HG02798 (cell line): Measurements from ENCODE around the gene SDSL.

ENCODE experiments used
- ATAC-seq: cut with Tn5 transposase; IDR thresholded peaks from one replicate; pipeline ENCODE4 v1.9.1; 2021; ENCODE audit warnings: mild to moderate bottlenecking; ENCODE audit not compliant: unreplicated experiment, poor library complexity

SDSL gene

DNA sequence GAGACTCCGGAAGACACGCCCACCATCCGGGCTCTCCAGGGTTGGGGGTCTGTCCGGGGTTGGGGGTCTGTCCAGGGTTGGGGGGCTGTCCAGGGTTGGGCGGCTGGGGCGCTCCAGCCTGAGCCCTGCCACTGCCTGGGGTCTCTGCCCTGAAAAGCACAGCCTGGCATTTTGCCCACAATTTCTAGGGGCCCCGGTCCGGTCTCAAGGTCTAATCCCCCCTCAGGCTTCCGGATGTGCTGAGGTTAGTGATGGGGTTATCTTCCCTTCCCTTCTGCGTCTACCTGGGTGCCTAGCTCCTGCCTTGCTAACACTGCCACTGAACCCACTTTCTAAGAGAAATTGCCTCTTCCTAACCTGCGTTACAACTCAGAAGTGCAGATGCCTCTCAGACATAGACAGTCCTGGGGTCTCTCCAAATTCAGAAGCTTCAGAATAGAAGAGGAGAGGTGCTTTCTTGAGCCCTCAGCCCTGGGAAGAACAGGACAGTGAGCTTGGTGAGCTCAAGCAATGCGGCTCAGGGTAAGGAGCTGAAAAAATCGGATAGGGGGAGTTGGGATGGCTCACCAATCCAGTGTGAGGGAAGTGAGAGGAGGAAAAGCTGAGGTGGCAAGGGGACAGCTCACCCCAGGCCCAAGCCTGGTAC is 43.8 kb downstream of the SDSL start:
- no peak for ATAC-seq

DNA sequence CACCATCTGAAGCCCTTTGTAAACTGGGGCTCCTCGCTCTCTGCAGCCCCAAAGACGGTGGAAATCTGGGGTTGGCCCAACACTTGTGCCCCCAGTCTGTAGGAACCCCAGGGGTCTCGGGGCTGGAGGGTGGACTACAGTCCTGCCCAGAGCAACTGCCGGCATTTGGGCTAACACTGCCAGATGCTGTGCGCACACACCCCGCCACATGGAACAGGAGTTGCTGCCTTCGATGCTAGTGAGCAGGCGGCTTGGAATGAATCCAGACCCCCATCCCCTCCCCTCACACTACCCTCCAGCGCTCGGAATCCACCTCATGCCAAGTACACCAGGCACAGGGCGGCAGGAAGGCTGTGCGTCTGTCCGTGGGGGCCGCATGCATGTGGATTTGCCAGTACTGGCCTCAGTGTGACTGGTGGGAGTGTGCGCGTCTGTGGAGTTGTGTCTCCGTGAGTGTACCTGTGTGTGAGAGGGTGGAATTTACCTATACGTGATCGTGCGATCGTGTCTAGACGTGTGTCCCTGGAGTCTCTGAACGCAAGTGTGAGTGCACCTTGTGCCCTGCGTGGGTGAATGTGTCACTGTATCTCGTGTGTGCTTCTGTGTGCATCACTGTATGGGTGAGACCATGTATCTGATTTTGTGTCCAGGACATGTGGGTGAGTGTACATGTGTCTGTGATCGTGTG is 44.4 kb downstream of the SDSL start:
- ATAC-seq = no peak

DNA sequence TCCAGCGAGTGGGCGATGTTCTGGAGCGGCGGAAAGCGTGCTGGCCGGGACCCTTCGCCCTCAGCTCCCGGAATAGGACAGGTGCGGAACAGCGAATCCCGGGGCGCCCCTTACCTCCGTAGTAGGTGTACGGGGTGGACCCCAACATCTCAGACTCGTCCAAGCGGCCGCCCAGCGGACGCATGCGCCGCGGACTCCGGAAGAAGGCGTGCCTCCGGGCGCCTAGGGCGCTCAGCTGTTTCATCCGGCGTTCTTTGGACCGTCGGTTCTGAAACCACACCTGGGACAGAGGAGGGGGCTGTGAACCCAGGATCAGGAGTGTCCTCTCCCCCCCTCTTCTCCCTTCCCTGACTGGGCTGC is 44.9 kb downstream of the SDSL start:
- ATAC-seq = no peak

DNA sequence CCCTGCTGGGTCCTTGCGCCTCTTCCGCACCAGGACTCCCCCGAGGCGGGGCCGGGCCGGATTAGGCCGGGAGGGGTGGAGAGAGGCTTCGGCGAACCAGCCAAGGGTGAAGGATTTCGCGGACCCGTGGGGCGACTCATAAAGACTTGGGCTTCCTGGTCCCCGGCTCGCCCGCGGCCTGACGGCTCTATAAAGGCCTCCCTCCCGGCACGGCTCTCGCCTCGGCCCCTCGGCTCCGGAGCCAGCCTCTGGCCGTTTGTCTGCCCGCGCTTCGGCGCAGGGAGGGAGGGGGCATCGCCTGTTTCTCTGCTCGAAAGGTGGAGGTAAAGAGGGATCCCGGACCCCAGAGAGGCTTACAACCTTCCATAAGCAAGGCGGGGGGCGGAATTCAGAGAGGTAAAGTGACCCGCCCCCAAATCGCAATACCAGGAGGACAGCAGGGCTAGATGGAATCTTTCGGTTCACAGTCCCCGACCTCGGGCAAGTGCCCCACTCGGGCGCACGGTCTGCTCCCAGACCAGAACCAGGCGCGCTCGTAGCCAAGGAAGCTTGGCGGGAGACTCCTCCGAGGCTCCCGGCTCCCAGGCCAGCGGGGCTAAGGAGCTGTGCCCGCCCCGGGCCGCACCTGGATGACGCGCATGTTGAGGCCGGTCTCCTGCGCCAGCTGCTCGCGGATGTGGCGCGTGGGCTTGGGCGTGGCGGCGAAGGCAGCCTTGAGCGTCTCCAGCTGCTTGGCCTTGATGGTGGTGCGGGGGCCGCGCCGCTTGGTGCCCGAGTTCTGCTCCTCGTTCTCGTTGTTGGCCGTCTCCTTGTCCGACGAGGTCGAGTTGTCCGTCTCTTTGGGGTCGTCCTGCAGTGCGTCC is 45.6 kb downstream of the SDSL start:
- ATAC-seq = no peak

DNA sequence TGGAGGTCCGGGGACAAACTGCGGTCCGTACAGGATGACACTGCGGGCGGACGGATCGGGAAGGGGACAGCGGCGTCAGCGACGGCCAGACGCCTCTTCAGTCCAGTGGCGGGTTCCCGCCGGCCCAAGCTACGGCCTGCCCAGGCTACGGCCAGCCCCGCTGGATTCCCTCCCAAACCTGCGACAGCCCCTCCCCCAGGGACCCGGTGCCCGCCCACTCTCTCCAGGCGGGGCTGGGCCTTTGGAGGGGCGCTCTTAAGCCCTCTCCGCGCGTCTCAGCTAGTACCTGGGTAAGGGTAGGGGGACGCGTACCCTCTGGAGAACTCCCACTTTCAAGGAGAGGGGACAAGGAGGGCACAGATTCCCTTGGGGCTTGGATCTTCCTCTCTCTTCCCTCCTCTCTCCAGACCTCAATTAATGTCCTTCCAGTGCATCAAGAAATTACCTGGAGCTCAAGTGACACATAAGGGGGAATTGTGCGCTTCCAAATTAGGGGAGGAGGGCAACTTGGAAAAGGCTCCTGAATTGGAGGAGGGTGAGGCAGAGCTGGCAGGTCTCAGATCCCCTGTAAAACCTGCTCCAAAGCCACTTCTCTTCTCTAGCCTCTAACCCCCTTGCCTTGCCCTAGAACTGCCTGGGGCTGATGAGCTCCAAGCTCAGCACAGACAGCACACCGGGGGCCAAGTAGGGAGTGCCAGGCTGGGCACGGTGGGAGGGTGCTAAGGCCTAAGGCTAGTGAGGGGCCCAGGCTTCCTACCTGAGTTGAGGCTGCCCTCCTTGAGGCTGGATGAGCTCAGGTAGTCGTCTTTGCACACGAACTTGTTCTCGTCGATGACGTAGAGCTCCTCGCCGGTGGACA is 46.4 kb downstream of the SDSL start:
- no peak for ATAC-seq

DNA sequence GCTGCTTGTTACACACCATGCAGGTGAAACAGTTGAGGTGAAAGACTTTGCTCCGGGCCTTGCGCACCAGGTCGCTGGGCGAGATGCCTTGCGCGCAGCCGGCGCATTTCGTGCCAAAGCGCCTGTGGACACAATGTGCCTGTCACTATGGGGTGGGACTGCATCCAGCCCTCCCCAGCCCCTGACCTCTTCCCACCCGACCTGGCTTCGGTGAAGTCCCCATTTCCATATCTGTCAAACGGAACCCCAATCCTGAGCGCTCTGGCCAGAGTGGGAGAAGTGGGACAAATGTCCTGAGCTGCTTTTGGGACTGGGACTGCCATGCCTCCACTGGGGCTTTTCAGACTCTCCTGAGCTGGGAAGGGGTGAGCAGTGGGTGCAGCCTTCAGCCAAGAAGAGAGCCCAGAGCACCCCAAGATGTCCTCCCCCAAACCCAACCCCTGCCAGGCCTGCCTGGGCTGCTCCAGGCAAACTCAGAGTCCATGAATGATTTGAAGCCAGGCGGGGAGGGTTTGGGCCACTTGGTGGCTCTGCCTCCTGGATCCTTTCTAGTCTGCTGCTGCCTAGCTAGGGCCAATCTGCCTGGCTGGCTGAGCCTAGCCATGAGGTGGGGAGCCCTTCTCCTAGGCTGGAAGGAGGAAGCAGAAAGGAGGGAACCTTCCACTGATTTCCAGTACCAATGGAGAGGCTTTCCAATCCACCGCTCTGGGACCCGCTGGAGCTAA is 47.2 kb downstream of the SDSL start:
- no peak for ATAC-seq

DNA sequence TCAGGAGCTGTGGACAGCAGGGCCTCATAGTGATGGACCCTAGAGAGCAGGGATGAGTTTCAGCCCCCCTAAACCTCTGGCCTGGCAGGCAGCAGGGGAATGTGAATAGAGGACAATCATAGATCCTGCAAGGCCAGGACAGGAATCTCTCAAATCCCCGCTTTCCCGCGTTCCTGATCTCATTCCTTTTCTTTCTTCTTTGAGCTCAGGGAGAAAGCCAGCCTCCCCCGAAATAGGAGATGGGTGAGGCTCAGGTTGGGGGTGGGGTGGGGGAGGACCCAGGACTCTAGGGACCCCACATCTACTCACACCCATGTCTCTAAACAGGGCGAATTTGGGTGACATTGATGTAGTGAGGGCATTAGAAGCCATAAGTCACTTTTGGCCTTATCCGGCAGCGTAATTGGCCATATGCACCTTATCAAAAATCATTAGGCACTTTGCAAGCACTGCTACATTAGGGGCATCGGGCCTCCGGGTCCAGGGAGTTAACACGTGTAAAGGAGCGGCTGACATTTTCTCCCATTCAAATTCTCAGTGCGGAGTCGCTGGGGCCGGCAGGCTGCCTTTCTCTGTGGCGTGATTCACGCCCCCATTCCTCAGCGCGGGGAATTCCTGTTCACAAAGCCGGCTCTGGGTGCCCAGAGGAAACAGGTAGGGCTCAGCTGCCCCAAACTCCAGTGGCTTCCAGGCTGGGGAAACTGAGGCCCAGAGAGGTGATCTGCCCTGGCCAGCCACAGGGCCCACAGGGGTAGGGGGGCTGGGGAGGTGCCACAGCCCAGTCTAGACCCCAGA is 48.0 kb downstream of the SDSL start:
- ATAC-seq = no peak

DNA sequence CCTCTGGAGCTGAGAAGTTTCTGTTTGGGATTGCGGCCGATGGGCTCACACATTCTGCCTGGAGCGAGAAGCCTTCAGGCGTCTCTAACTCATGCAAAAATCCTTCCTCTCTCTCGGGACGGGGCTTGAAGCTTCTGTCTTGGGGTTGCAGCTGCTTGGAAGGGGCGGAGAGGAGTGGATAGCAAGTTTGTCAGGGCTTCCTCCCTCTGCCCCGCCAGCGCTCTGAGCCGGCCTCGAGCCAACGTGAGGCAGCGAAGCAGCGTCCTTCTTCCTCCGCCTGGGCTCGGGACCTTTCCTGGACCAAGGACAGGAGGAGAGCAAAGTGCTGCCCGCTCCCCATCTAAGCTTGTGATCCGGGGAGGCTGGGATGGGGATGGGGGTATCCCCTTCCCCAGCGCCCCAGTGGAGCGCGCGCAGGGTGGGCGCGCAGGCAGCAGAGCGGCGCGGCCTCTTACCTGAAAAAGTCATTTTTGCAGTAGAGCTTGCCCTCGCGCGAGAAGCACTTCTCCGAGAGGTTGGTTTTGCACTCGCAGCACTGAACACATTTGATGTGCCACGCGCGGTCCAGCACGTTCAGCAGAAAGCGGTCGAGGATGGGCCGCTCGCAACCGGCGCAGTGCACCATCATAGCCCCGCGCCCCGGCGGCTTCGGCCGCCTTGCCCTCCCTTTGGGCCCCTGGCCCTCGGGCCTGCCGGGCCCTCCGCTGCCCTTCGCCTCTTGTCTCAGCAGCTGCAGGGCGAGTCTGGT is 48.9 kb downstream of the SDSL start:
- ATAC-seq = no peak

DNA sequence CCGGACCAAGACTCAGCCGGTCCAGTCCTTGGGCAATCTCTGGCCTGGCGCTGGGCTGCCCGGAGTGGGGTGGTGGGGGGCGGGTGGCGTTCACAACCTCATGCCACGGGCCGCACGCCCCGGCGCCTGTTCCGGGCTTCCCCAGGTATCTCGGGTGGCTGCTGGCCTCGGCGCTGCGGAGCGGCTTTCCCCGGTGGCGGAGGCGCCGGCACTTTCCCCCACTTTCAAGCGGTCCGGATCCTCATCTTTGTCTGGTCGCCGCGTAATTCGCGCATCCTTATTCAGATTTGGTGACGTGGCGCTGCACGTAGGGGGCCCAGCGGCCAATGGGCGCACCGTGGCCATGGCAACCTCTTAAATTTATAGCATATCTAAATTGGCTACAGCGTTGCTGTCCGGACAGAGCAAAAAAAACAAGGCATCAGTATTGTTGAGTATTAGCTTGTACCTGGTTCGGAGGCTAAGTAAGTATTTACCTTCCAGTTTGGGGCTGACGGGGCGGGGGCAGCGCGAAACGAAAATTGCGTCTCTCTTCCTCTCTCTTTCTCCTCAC is 49.5 kb downstream of the SDSL start, which contains the start of gene LHX5:
Gene LHX5 (minus strand): TSS at position 253 of the 553 bp plus-strand sequence. CDS start 373 bp downstream, outside the sequence.
- no peak for ATAC-seq

DNA sequence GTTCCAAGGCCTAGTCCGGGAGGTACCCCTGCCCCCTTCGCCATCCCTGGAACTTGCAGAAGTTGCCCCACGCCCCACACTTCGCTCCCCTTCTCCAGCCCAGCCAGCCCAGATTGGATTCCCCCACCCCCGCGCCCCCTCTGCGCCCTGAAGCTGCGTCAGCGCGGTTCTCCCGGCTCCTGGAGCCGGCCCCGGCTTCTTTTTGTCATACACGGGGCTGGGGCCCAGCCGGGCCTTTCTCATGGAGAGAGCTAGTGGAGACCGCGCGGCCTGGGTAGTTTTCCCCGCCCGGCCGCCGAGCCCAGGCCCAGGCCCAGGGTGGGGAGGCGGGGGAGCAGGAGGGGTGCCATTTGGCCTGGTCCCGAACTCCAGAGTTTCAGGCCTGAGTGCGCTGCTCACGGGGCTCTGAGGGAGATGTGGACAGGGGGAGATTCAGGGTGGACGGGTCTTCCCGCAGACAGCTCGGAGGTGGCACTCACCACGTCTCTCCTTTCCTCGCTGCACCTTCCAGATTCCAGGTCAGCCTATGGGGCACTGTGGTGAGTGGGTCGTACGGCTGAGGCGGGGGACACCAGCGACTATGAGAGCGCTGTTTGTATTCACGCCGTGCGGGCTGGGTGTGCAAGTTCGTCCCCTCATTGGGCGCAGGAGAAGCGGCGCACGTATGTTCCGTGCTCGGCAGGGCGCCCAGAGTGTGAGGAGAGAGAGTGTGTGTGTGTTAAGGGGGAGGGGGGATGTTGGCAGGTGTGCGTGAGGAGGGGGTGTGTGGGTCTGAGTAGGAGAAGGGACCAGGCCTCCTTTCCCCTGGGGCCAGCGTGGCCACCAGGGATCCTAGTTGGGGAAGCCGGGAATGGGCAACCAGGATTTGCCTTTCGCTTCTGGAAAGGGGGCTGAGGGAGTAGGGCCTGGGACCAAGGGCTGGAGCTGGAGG is 50.3 kb downstream of the SDSL start:
- ATAC-seq = no peak

DNA sequence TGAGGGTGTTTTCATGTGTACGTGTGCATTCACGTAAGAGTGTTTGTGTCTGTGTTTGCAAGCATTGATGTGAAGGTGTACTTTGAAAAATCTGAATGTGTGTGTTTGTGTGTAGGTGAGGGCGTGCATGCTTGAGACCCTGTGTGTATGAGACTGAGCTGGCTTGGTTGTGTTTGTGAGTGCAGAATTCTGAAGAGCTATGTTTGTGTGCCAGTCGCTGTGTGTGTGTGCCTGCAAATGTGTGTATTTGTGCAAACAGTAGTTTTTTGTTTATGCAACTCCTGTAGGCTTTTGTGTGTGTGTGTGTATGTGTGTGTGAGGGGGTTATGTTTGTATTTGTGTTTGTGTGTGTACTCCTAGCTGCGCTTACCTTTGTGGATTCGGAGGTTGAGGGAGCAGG is 51.2 kb downstream of the SDSL start:
- ATAC-seq = no peak

DNA sequence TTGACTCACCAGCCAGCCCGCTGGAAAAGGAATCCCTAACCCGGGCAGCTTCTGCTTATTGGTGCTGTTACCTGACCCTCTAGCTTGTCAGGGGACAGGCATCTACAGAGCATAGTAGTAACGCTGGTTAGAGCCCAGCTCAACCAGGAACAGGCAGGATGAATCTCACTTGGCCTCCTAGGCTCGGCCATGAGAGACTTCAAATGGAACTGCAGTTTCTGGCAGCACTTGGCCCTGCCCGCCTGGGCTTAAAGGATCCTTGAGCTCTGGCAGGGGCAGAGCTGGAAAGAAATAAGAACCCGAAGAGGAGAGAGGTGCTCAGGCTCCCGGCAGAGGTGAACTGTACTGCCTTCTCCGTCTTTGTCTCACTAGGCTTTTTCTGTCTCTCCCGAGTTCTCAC is 51.8 kb downstream of the SDSL start:
- no peak for ATAC-seq

DNA sequence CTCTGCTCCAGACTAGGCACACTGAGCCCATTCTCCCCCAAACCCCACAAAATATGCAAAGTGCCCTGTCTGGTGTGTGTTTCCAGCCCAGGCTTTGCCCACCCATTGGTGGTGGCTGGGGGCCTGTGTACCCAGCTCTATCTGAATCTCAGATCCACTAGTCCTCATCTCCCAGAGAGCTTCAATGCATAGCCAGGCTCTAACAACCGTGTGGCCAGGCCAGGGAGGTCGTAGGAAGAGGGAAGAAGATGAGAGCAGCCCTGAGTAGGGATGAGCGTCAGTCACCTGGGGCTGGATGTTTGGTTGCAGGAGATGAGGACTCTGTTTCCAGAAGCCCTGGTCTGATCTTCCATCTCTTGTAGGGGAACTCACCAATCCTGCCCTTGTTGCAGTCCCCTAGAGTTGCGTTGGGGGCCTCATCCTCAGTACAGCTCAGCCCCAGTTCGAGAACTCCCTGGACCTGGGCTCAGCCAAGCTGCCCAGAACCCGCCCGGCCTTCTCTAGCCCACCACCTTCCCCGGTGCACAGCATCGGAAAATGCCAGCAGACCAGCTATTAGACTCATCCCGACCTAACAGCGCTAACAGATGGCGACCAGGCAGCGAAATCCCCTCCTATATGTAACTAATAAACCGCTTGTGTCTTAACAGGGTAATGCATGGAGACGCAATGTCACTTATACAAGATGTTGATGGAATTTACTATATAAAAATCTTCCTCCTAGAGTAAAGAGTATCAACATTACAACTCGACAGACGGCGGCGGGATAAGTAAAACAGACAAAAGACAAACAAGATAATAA is 52.7 kb downstream of the SDSL start:
- no peak for ATAC-seq

DNA sequence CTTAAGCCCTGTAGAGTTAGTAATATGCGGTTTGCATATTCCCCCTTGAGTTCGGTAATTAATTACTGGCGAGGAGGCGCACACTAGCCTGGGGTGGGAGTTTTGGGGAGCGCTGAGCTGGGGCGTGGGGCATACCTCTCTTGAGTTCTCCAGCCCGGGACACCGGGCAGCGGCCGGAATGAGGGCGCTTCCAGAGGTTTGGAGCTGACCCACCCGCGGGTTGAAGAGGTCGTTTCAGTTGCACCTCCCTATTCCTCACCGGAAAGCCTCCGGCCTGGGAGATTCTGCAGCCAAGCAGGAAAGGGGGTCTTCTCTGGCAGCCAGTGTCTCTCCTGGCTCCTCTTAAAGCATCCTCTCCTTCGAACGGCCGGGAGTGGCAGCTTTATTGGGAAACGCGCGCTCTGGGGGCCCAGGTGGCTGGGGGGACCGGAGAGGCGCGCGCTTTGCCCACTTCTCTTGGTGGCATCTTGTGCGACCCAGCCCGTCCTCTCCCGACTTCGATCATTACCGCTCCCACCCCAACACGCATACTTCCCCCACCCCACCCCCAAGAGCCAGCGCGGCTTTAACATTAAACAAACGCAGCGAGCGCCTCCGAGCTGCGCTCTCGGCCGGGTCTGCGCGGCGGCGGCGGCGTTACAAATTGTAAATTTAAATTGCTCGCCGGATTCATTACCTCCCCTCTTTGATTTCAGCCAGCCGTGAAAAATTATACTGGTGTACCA is 53.4 kb downstream of the SDSL start:
- ATAC-seq = no peak

DNA sequence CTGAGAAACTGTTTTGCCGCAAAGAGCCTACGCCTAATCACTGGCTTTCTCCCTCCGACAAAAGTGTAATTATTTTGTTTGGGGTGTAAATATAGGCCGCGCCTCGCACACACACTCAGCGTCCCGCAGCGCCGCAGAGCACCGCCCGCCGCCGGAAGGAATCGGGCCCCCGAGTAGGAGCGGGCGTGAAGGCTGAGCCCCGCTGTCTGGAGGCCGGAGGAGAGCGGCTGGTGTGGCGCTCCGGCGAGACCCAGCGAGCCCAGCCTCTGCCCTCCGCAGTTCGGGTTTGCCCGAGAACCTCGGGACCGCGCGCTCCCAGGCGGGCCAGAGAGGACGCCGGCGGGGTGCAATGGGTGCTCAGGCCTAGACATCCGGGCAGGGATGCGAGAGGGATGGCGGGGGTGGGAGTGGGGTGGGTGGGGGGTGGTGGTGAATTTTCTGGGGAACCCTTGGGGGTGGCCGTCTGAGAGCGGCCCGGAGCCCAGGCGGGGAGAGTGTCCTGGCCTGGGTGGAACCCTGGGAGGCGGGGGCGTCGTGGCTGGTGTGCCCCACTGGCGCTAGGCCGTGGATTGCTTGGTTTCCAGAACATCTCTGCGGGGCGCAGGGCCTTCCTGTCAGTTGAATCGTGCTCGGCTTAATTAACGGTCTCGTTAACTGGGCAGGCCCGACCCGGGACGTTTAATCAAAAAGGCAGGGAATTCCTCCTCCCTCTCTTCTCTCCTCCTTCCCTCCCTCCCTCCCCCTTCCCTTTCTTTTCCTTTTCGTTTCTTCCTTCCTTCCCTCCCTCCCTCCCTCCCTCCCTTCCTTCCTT is 54.2 kb downstream of the SDSL start:
- ATAC-seq = no peak
